Testis (tissue), 2 donors: ENCODE results near the gene KDM4C.

Experiments
- CTCF ChIP-seq, 3 experiments: fragments of 450-650 bp in 2 of 3; fragments of 200-600 bp in 1 of 3; sonication (generic) in 1 of 3; IDR thresholded peaks; one replicate each; pipeline ENCODE4 v1.5.1; 2016 to 2019; ENCODE audit warnings: antibody characterized with exemption in 3 of 3, mild to moderate bottlenecking in 2 of 3, moderate library complexity in 1 of 3
- POLR2A ChIP-seq: fragments of 450-650 bp; IDR thresholded peaks from one replicate; pipeline ENCODE4 v1.6.1; 2017; ENCODE audit warnings: antibody characterized with exemption, mild to moderate bottlenecking, moderate library complexity

GRCh38 chr9:6782981-6783380 lies 25.2 kb downstream of the KDM4C start:
- no peak for TF ChIP-seq CTCF (IDR thresholded peaks at IDR 0.05)
- no peak for TF ChIP-seq POLR2A
